Upper lobe of left lung (tissue), 6 donors: ENCODE data around the gene MAB21L3. TPM values are rescaled to one million over a fixed set of nuclear protein-coding genes. Genes with fewer than 3 reads are reported as not detected.
A peak's percentile ranks its signal among the peaks of the same experiment; 100 is the strongest.

ENCODE experiments used
- ATAC-seq, 2 donors: fragments of 200-7000 bp; cut with Tn5 transposase; one replicate each; pipeline ENCODE4 v1.9.1; 2022; ENCODE audit warnings: mild to moderate bottlenecking in 2 of 2, moderate library complexity in 2 of 2; ENCODE audit not compliant: low FRiP score in 2 of 2
- DNase-seq, 2 donors: peaks; one replicate each; pipeline ENCODE4 v3.0.0-alpha.2; 2019 to 2020
- H3K27ac ChIP-seq, 4 donors: fragments of 200-600 bp; sonication (generic); one replicate each; pipeline ENCODE4 v1.5.1; 2016 to 2019
- H3K27me3 ChIP-seq, 4 donors: fragments of 200-600 bp; sonication (generic); one replicate each; pipeline ENCODE4 v1.5.1; 2017 to 2019
- H3K36me3 ChIP-seq, 4 donors: fragments of 200-600 bp; sonication (generic); one replicate each; pipeline ENCODE4 v1.5.1; 2016 to 2019
- H3K4me1 ChIP-seq, 4 donors: fragments of 200-600 bp; sonication (generic); one replicate each; pipeline ENCODE4 v1.5.1; 2018 to 2019
- H3K4me3 ChIP-seq, 4 donors: fragments of 200-600 bp; sonication (generic); one replicate each; pipeline ENCODE4 v1.5.1; 2017 to 2019; ENCODE audit warnings: mild to moderate bottlenecking in 2 of 4, moderate library complexity in 1 of 4
- H3K9me3 ChIP-seq, 4 donors: fragments of 200-600 bp; sonication (generic); one replicate each; pipeline ENCODE4 v1.5.1; 2018 to 2019
- CTCF ChIP-seq, 6 experiments: fragments of 450-650 bp in 4 of 6; fragments of 200-600 bp in 2 of 6; sonication (generic) in 2 of 6; IDR thresholded peaks; one replicate each; pipeline ENCODE4 v1.5.1; 2016 to 2019; ENCODE audit warnings: antibody characterized with exemption in 6 of 6
- EP300 ChIP-seq, 4 donors: sonication (generic); formaldehyde crosslinking; IDR thresholded peaks; one replicate each; pipeline ENCODE4 v1.5.1; 2017; ENCODE audit warnings: antibody characterized with exemption in 4 of 4, control low read depth in 2 of 4
- POLR2A ChIP-seq, 4 donors: fragments of 450-650 bp; IDR thresholded peaks; one replicate each; pipeline ENCODE4 v1.5.1; 2016 to 2017; ENCODE audit warnings: antibody characterized with exemption in 4 of 4, mild to moderate bottlenecking in 2 of 4
- POLR2AphosphoS5 ChIP-seq, 2 donors: sonication (generic); formaldehyde crosslinking; IDR thresholded peaks; one replicate each; pipeline ENCODE4 v1.5.1; 2017; ENCODE audit warnings: antibody characterized with exemption in 2 of 2
- WGBS, 2 donors: methylation state at CpG; one replicate each; pipeline ENCODE4 v1.1.5; 2017 to 2018; 5-methylcytosine and 5-hydroxymethylcytosine counted together
- total RNA-seq, 6 donors: library from RNA; depleted of rRNA in 4 of 6; stranded (reverse); fragments of >200 nt in 4 of 6; gene quantifications; one replicate each; pipeline versions ENCODE4 v1.1.0 to v1.2.1, GENCODE V29; 2016 to 2021
- donor health status: DM: no; HTN: no; CAD: no; lungs with moderate emphysema.
- donor health status: DM: no; HTN: yes; CAD: no; lungs with severe emphysema.

The MAB21L3 gene
- total RNA-seq, 6 donors from 2014 or later, result 0.30 to 4.2 (median 1.2) TPM

- Histone ChIP-seq H3K4me1 (no peaks in the 10 kb centered on the region), H3K27me3 (no peaks in the 10 kb centered on the region), H3K36me3 (no peaks in the 10 kb centered on the region), H3K9me3 (no peaks in the 10 kb centered on the region), H3K27ac (no peak overlapping the region), H3K4me3 (no peak overlapping the region)
- 68 to 73% methylated on average over 9 of the region's 9 CpGs for WGBS, 2 donors
- no peak for ATAC-seq
- no peak for TF ChIP-seq POLR2AphosphoS5 (IDR thresholded peaks at IDR 0.05)
- DNase-seq, result no peak
Observed at GRCh38 chr1:116131866-116132605, 20.8 kb downstream of the MAB21L3 start.

- ATAC-seq (no peak), DNase-seq (no peak)
- H3K27me3 ChIP-seq, result no peaks in the 10 kb centered on the region
- no peaks in the 10 kb centered on the region for H3K36me3 ChIP-seq
- 77 to 79% methylated on average over 8 of the region's 8 CpGs for WGBS, 2 donors
- no peak overlapping the region for H3K4me3 ChIP-seq
- peaks cover 0 to 3% (median 0%) of the 10 kb centered on the region in 4 donors for H3K4me1 ChIP-seq
- no peaks in the 10 kb centered on the region for H3K9me3 ChIP-seq
- no peak overlapping the region for H3K27ac ChIP-seq
- TF ChIP-seq EP300 (IDR thresholded peaks at IDR 0.05) (no peak), POLR2A (IDR thresholded peaks at IDR 0.05) (no peak), CTCF (IDR thresholded peaks at IDR 0.05) (no peak), POLR2AphosphoS5 (IDR thresholded peaks at IDR 0.05) (no peak)
Observed at GRCh38 chr1:116133696-116134475, 22.7 kb downstream of the MAB21L3 start.

- Histone ChIP-seq H3K27me3 (no peaks in the 10 kb centered on the region), H3K9me3 (no peaks in the 10 kb centered on the region), H3K27ac (no peak overlapping the region), H3K36me3 (no peaks in the 10 kb centered on the region), H3K4me1 (peaks cover 0 to 8% (median 0%) of the 10 kb centered on the region in 4 donors), H3K4me3 (no peak overlapping the region)
- ATAC-seq (no peak), DNase-seq (no peak)
- TF ChIP-seq EP300 (IDR thresholded peaks at IDR 0.05) (no peak), POLR2AphosphoS5 (IDR thresholded peaks at IDR 0.05) (no peak), CTCF (IDR thresholded peaks at IDR 0.05) (no peak), POLR2A (IDR thresholded peaks at IDR 0.05) (no peak)
- 42 to 45% methylated on average over 2 of the region's 2 CpGs for WGBS, 2 donors
Observed at GRCh38 chr1:116134476-116134773, 23.2 kb downstream of the MAB21L3 start.

GRCh38 chr1:116138277-116138792 lies 27.1 kb downstream of the MAB21L3 start:
- Histone ChIP-seq H3K4me3 (no peak overlapping the region), H3K27me3 (no peaks in the 10 kb centered on the region), H3K9me3 (no peaks in the 10 kb centered on the region), H3K36me3 (no peaks in the 10 kb centered on the region), H3K4me1 (peaks cover 0 to 8% (median 0%) of the 10 kb centered on the region in 4 donors), H3K27ac (peak overlapping the region in 2 of 4 donors; percentile 41 to 63)
- ATAC-seq, result no peak
- TF ChIP-seq CTCF (IDR thresholded peaks at IDR 0.05) (no peak), EP300 (IDR thresholded peaks at IDR 0.05) (no peak), POLR2AphosphoS5 (IDR thresholded peaks at IDR 0.05) (no peak), POLR2A (IDR thresholded peaks at IDR 0.05) (no peak)
- WGBS, 2 donors, result 94 to 95% methylated on average over 8 of the region's 8 CpGs
- no peak for DNase-seq

GRCh38 chr1:116139592-116140134 lies 28.5 kb downstream of the MAB21L3 start:
- H3K27me3 ChIP-seq, result no peaks in the 10 kb centered on the region
- no peak overlapping the region for H3K4me3 ChIP-seq
- ATAC-seq (no peak), DNase-seq (no peak)
- no peak overlapping the region for H3K27ac ChIP-seq
- peaks cover 0 to 8% (median 0%) of the 10 kb centered on the region in 4 donors for H3K4me1 ChIP-seq
- H3K36me3 ChIP-seq, result no peaks in the 10 kb centered on the region
- WGBS, 2 donors, result 88 to 92% methylated on average over 6 of the region's 6 CpGs
- H3K9me3 ChIP-seq, result peaks cover 0 to 9% (median 4%) of the 10 kb centered on the region in 4 donors
- TF ChIP-seq POLR2AphosphoS5 (IDR thresholded peaks at IDR 0.05) (no peak), EP300 (IDR thresholded peaks at IDR 0.05) (no peak), CTCF (IDR thresholded peaks at IDR 0.05) (no peak), POLR2A (IDR thresholded peaks at IDR 0.05) (no peak)
